GM18951 (cell line): ENCODE data around the gene TESK1.

Experiments
- POLR2A ChIP-seq: IDR thresholded peaks from 4 replicates; pipeline ENCODE4 v1.6.1; 2011; ENCODE audit warnings: mild to moderate bottlenecking; ENCODE audit not compliant: insufficient read length, insufficient read depth; ENCODE audit errors: extremely low read depth
- in situ Hi-C: fragments of 300-500 bp; cut with MboI; formaldehyde crosslinking; loops from one replicate; pipeline ENCODE4 v1.12.0; 2022; ENCODE audit warnings: low sequenced_read_pairs, mixed read lengths, inconsistent platforms; ENCODE audit not compliant: unreplicated experiment

The TESK1 gene, protein sequence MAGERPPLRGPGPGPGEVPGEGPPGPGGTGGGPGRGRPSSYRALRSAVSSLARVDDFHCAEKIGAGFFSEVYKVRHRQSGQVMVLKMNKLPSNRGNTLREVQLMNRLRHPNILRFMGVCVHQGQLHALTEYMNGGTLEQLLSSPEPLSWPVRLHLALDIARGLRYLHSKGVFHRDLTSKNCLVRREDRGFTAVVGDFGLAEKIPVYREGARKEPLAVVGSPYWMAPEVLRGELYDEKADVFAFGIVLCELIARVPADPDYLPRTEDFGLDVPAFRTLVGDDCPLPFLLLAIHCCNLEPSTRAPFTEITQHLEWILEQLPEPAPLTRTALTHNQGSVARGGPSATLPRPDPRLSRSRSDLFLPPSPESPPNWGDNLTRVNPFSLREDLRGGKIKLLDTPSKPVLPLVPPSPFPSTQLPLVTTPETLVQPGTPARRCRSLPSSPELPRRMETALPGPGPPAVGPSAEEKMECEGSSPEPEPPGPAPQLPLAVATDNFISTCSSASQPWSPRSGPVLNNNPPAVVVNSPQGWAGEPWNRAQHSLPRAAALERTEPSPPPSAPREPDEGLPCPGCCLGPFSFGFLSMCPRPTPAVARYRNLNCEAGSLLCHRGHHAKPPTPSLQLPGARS

DNA sequence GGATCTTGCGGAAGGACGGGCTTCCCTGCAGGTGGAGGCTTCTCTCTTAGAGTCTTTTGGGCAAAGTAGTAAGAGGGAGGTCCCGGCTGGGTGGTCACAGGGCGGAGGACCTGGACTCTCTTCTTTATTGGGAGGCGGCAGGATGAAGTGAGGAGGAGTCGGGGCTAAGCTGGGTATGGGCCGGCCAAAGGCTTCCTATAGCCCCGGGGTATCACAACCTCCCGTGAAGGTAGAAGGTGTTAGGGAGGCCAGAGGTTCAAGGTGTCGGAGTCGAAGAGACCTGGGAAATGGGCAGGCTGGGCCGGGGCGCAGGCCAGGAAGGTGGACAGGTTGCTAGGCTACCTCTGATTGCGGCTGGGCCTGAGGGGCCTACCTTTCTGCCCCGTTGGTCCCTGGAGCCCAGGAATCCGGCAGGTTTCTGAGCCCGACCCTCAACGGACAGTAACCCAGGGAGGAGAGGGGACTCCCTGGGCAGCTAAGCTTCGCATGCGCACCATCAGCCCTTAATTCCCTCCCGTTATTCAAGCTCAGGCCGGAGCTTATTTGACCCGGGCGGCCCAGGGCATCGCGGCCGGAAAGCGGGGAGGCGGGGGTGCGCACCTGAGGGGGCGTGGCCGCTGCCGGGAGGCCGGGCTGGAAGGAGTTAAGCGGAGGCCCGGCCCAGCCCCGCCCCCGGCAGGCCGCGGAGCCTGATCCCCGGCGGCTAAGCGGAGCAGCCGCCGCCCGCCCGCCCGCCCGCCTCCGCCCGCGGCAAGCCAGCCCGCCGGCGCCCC is at the start of gene TESK1:
TSS of gene TESK1 (plus strand) at position 685 of the 773 bp plus-strand sequence. CDS start 358 bp downstream, outside the sequence.
- TF ChIP-seq POLR2A = no peak
- in situ Hi-C loops = no loop called here

DNA sequence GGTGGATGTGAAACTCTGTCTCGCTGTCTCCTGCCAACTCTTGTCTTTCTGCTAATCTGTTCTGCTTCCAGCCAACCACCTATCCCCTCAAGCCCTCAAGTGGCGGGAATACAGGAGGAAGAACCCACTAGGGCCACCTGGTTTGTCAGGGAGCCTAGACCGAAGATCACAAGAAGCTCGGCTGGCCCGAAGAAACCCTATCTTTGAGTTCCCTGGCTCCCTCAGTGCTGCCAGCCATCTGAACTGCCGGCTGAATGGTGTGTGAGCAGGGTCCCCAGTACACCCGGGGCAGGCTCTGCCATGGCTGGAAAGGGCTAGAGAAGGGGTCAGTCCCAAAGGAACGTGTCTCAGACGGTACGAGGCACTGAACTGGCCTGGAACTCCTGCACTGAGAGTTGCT is 49.2 kb upstream of the TESK1 start:
- no peak for TF ChIP-seq POLR2A
- in situ Hi-C loops = no loop called here

DNA sequence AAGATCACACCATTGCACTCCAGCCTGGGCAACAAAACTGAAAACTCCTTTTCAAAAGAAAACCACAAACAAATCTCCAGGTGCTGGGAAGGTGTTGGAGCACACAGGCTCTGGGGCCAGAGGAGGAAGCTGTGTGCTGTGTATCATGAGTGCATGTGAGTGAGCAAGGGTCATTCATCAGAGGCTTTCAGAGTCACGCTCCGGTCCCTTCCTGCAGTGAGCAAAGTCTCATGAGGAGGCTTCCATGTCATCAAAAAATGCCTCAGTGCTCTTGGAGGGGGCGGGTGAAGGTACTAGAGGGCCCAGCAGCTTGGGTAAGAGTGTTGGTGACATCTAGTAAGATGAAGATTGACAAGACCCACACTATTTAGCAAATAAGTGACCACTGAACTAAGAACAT is 48.3 kb upstream of the TESK1 start:
- in situ Hi-C loops = no loop called here
- TF ChIP-seq POLR2A = no peak

DNA sequence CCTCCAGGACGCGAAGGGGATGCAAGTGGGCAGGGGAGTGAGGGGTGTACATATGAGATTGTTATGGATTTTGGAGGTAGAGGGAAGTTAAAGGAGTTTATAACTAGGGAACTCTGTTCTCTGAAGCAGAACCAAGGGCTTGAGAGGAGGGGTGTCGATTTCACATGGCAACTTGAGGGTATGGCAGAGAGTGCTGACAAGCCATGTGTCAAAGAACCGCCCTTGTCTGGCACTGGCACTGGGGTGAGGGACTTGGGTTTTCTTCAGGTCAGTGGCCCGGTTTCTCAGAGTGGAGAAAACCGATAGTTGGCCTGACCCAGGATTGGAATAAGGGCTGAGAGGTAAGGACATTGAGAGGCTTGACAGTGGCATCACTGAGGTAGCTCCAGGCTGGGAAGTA is 47.7 kb upstream of the TESK1 start:
- TF ChIP-seq POLR2A = no peak
- in situ Hi-C loops = no loop called here

DNA sequence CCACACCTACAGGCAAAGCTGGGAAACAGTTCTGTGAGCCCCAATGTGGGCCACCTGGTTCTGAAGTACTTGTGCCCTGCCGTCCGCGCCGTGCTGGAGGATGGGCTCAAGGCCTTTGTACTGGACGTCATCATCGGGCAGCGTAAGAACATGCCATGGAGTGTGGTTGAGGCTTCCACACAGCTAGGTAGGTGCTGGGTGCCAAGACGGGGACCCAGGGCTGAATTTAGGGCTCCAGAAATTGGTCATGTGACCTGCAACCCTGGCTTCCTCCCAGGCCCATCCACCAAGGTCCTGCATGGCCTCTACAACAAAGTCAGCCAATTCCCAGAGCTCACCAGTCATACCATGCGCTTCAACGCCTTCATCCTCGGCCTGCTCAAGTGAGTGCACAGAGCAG is 46.9 kb upstream of the TESK1 start:
- in situ Hi-C loops = no loop called here
- no peak for TF ChIP-seq POLR2A

DNA sequence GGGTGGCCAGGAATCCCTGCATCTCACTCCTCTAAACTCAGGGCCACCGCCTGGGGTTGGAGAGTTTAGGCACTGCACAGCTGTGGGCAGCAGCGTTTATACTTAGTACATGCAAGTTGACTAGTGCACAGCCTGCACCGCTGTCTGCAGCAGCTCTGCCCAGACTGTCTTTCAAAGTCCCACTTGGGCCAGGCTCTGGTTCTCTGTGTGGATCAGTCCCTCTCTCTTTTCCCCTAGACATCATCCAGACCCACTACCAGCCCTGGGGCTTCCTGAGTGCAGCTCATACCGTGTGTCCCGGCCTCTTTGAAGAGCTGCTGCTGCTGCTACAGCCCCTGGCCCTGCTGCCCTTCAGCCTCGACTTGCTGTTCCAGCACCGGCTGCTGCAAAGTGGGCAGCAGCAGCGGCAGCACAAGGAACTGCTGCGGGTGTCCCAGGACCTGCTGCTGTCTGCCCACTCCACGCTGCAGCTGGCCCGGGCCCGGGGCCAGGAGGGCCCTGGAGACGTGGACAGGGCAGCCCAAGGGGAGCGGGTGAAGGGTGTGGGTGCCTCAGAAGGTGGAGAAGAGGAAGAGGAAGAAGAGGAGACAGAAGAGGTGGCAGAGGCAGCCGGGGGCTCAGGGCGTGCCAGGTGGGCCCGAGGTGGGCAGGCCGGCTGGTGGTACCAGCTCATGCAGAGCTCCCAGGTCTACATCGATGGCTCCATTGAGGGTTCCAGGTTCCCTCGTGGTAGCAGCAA is 45.1 kb upstream of the TESK1 start:
- in situ Hi-C loops = no loop called here
- TF ChIP-seq POLR2A = no peak

DNA sequence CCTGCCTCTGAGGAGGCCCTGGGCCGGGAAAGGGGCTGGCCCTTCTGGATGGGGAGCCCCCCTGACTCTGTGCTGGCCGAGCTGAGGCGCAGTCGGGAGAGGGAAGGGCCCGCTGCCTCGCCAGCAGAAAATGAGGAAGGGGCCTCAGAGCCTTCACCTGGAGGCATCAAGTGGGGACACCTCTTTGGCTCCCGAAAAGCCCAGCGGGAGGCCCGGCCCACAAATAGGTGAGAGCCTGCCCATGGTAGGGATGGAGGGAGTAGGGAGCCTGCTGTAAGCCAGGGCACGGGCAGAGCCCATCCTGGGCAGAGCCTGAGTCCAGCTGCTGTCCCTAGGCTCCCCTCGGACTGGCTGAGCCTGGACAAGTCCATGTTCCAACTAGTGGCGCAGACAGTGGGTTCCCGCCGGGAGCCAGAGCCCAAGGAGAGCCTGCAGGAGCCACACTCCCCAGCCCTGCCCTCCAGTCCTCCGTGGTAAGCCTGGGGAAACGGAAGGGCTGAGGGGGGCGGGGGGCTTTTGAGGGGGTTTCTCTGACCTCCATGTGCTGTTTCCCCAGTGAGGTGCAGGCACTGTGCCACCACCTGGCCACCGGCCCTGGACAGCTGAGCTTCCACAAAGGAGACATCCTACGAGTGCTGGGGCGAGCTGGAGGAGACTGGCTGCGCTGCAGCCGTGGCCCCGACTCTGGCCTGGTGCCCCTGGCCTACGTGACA is 44.3 kb upstream of the TESK1 start:
- no peak for TF ChIP-seq POLR2A
- in situ Hi-C loops = no loop called here

DNA sequence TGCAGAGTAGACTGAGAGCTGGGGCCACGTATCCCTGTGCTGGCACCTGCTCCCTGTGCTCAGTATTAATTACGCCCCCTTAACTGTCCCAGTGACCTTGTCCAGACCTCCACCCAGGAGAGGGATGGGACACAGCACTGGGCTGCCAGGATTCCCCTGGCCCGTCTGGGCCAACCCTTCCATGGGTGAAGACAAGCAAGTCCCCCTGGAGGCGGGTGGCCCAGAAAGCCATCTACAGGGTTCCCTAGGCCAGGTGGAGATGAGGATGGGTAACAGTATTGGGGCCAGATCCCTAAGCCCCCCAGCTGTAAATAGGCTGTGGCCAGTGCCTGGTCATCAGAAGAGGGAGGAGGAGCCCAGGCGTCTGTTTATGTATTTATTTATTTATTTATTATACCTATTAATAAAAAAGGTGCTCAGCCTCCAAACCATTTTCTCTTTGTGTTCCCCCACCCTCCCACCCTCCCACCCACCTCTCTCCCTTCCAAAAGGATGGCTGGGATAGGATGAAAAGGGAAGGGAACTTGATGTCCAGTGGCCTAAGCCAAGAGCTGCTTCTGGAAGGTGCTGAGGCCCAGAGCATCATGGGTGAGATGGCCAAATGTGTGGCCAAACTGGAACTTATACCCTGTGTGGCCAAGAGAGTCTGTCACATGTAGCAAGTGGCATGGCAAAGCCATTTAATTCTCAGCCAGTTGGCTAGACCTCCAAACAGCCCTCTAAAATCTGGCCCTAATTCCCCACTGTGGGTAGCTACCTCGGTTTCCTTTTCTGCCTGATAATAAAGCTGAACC is 43.4 kb upstream of the TESK1 start:
- in situ Hi-C loops = no loop called here
- no peak for TF ChIP-seq POLR2A

DNA sequence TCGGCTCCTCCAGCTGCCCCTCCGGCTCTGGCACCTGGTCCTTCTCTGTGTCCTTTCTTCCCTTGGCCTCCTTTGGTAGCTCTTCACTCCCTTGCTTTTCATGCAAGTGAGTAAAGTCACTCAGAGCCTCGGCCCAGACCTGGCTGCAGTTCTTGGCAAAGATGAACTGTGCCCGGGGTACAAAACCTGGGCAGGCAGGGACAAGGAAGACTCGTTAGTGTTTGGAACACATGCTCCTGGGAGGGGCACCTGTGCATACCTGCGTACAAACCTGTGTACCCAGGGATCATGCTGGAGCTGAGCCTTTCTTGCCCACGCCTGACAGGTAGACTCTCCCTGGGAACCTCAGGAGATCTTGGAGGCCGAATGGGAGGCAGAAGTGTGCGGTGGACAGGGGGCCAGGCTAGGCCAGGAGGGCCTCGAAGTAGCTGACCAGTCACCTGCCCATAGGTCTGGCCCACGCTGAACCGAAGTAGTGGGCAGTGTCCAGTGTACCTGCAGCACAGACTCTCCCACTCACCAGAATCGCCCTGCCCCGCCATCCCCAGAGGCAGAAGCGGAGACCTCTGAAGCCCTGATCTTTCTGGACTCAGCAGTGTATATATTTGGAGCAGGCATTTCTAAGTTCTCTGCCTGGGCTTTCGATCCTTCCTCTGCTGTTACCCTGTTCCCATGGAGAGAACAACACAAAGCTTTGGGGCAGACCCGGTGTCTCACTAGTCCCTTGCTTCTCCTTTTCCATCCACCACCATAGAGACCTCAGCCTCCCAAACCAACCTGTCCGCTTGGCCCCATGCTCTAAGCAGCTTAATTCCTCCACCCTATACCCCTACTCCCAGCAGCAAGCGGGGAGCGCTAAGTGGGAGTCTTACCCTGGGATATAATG is 41.9 kb upstream of the TESK1 start:
- in situ Hi-C loops = no loop called here
- TF ChIP-seq POLR2A = no peak

DNA sequence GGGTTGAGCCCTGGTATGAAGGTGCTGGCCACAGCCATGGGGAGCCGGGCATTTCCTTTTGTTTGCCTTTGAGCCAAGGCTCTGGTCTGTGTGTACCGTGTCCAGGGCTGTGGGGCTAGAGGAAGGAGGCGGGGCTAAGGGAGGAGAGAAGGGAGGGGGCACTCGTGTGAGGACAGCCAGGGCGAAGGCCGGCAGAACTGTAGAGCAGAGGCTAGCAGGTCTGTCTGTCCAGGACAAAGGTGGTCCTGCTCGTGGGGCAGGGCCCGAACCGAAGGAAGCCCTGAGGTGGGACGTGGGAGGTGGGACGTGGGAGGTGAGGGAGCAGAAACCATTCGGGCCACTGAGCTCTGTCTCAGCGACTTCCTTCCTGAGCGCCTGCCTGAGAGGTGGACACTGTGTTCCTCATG is 41.3 kb upstream of the TESK1 start:
- in situ Hi-C loops = no loop called here
- TF ChIP-seq POLR2A = no peak

DNA sequence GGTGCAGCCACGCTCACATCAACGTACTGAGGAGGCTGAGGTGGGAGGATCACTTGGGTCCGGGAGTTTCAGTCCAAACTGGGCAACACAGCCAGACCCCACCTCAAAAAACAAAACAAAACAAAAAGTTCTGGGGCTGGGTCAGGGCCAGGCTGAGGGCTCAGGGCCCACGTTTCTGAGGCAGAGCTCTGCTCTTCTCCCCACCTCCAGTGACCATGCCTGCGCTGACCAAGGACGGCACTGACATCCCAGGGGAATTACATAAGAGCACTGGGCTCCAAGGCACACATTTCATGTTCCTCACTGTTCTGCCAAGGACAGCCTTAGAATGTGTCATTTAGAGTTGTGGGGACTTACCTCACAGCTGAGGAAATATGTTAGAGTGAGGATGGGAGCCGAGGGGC is 40.4 kb upstream of the TESK1 start:
- in situ Hi-C loops = no loop called here
- TF ChIP-seq POLR2A = no peak
